ENCODE data around the gene ADAM10.
"Not testable (repeated sequence)": the region's sequence is repeated elsewhere in the genome, so short reads cannot be mapped to it uniquely, and the experiment has no call there.

The ADAM10 gene

GRCh38 chr15:58608129-58608590, 141.3 kb downstream of the ADAM10 start:
- DNase-seq (ENCODE audit: low spot score): no peak

GRCh38 chr15:58606577-58607080, 142.9 kb downstream of the ADAM10 start:
- no peak for DNase-seq (ENCODE audit: low spot score)

GRCh38 chr15:58605931-58606530, 143.5 kb downstream of the ADAM10 start:
- no peak for DNase-seq (ENCODE audit: low spot score)

GRCh38 chr15:58604455-58604923, 145.0 kb downstream of the ADAM10 start:
- DNase-seq (ENCODE audit: low spot score): no peak

GRCh38 chr15:58603927-58604326, 145.6 kb downstream of the ADAM10 start:
- DNase-seq (ENCODE audit: low spot score): not testable (repeated sequence)

- DNase-seq (ENCODE audit: low spot score): no peak
Measured at GRCh38 chr15:58602823-58603222, 146.7 kb downstream of the ADAM10 start.

GRCh38 chr15:58598829-58599210, 150.7 kb downstream of the ADAM10 start:
- no peak for DNase-seq (ENCODE audit: low spot score)

GRCh38 chr15:58597943-58598828, 151.3 kb downstream of the ADAM10 start:
- DNase-seq (ENCODE audit: low spot score): no peak

- no peak for DNase-seq (ENCODE audit: low spot score)
Measured at GRCh38 chr15:58595516-58596263, 153.8 kb downstream of the ADAM10 start.

- DNase-seq (ENCODE audit: low spot score): no peak
Measured at GRCh38 chr15:58594898-58595297, 154.6 kb downstream of the ADAM10 start.

- DNase-seq (ENCODE audit: low spot score): no peak
Measured at GRCh38 chr15:58593870-58594269, 155.6 kb downstream of the ADAM10 start.

GRCh38 chr15:58590926-58591325, 158.6 kb downstream of the ADAM10 start:
- DNase-seq (ENCODE audit: low spot score): no peak

GRCh38 chr15:58590236-58590635, 159.3 kb downstream of the ADAM10 start:
- no peak for DNase-seq (ENCODE audit: low spot score)

- DNase-seq (ENCODE audit: low spot score): no peak
Measured at GRCh38 chr15:58589047-58589446, 160.5 kb downstream of the ADAM10 start.

GRCh38 chr15:58588096-58588495, 161.4 kb downstream of the ADAM10 start:
- DNase-seq (ENCODE audit: low spot score): no peak

- DNase-seq (ENCODE audit: low spot score): no peak
Measured at GRCh38 chr15:58587486-58587885, 162.0 kb downstream of the ADAM10 start.

GRCh38 chr15:58585693-58586443, 163.6 kb downstream of the ADAM10 start:
- DNase-seq (ENCODE audit: low spot score): no peak

GRCh38 chr15:58584789-58585461, 164.6 kb downstream of the ADAM10 start:
- DNase-seq (ENCODE audit: low spot score): no peak

- no peak for DNase-seq (ENCODE audit: low spot score)
Measured at GRCh38 chr15:58583171-58583908, 166.2 kb downstream of the ADAM10 start.

- no peak for DNase-seq (ENCODE audit: low spot score)
Measured at GRCh38 chr15:58582160-58582559, 167.3 kb downstream of the ADAM10 start.
